Measurements from ENCODE around the gene TMEM108.

Gene TMEM108

DNA sequence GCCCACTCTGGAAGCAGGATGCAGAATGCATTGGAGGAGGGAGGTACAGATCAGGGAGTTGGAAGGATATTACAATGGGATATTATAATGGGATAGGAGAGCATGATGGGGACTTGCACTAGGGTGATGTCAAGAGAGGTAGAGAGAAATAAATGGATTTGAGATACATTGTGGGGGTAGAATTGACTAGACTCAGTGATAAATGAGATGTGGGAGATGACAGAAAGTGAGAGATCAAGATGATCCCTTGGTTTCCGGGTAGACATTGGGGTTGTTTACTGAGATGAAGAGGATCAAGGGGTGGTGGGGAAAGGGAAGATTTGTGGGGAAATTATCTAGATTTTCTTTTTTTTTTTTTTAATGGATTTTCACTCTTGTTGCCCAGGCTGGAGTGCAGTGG lies 404.3 kb downstream of the TMEM108 start:
- Histone ChIP-seq H3K36me3 (ENCODE audit: control insufficient read depth, insufficient read depth, low read length) (no peaks in the 10 kb centered on the region), H3K4me3 (replicated peaks; ENCODE audit: low read depth, low read length) (no peak overlapping the region), H3K27me3 (replicated peaks; ENCODE audit: control insufficient read depth, insufficient read depth, low read length) (no peaks in the 10 kb centered on the region)
- TF ChIP-seq, protein P1, sequence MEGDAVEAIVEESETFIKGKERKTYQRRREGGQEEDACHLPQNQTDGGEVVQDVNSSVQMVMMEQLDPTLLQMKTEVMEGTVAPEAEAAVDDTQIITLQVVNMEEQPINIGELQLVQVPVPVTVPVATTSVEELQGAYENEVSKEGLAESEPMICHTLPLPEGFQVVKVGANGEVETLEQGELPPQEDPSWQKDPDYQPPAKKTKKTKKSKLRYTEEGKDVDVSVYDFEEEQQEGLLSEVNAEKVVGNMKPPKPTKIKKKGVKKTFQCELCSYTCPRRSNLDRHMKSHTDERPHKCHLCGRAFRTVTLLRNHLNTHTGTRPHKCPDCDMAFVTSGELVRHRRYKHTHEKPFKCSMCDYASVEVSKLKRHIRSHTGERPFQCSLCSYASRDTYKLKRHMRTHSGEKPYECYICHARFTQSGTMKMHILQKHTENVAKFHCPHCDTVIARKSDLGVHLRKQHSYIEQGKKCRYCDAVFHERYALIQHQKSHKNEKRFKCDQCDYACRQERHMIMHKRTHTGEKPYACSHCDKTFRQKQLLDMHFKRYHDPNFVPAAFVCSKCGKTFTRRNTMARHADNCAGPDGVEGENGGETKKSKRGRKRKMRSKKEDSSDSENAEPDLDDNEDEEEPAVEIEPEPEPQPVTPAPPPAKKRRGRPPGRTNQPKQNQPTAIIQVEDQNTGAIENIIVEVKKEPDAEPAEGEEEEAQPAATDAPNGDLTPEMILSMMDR (IDR thresholded peaks at IDR 0.05; ENCODE audit: insufficient read depth, low read length, poor library complexity, severe bottlenecking) = no peak
- DNase-seq (ENCODE audit: extremely low read depth, insufficient read length) = no peak

DNA sequence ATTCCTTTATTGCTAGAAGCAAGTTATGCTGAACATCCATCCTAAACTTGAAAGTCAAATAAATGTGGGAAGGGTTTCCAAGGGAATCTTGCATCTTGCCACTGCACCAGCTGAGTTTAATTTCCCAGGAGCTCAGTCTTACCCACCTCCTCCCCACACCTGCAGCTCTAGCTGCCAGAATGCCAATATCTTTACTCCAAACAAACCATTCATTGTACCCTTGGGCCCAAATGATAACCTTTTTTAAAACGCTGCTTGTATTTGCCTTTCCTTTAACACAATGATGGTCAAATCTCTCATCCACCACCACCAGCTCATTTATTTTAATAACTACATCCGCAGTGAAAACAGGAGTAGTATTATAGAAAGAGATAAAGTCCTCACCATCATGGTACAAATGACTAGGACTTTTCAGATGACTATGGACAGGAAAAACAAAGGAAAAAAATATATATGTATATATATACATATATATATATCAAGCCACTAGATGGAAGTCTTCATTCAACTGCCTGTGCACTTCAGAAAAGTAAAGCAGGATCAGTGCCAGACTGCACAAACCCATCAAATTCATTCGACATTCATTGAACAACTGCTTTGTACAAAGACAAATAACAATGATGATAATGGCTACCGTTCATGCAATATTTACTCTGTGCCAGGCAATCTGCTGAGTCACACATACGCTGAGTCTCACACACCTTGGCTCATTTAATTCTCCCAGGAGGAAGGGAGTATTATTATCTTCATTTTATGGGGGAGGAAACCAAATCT lies 405.6 kb downstream of the TMEM108 start:
- TF ChIP-seq, protein P1 (IDR thresholded peaks at IDR 0.05; ENCODE audit: insufficient read depth, low read length, poor library complexity, severe bottlenecking) = no peak
- no peaks in the 10 kb centered on the region for H3K27me3 ChIP-seq (replicated peaks; ENCODE audit: control insufficient read depth, insufficient read depth, low read length)
- DNase-seq (ENCODE audit: extremely low read depth, insufficient read length) = no peak
- no peak overlapping the region for H3K4me3 ChIP-seq (replicated peaks; ENCODE audit: low read depth, low read length)
- no peaks in the 10 kb centered on the region for H3K36me3 ChIP-seq (ENCODE audit: control insufficient read depth, insufficient read depth, low read length)

DNA sequence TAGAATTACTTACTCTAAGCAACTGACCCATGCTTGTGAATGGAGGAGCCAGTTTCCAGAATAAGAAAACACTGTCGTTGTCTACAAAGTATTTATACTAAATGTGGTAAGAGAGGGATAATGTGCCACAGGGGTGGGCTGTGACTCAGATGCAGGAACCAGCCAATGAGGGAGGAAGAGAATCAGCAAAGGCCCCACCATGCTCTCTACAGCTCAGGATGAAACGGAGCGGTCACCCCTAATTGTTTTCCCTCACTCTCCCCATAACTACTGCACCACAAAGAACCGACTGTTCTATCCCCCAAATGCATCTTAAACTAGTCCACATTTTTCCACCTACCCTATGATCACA lies 406.2 kb downstream of the TMEM108 start:
- H3K4me3 ChIP-seq (replicated peaks; ENCODE audit: low read depth, low read length) = no peak overlapping the region
- H3K27me3 ChIP-seq (replicated peaks; ENCODE audit: control insufficient read depth, insufficient read depth, low read length) = no peaks in the 10 kb centered on the region
- no peak for DNase-seq (ENCODE audit: extremely low read depth, insufficient read length)
- no peaks in the 10 kb centered on the region for H3K36me3 ChIP-seq (ENCODE audit: control insufficient read depth, insufficient read depth, low read length)
- TF ChIP-seq, protein P1 (IDR thresholded peaks at IDR 0.05; ENCODE audit: insufficient read depth, low read length, poor library complexity, severe bottlenecking) = no peak

DNA sequence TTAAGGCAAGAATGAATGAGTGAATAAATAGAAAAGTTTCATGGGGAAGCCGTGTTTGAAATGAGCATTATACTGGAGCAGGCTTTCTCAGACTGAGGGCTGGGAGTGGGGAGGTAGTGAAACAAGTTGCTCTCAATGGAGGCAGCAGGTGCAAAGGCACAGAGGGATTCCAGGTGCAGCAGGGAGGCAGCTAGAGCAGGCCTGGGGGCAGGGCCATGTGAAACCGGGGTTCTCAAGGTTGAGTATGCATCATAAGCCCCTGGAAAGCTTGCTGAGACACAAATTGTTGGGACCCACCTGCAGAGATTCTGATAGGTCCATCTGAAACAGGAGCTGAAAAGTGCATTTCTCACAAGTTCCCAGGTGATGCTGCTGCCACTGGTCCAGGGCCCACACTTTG lies 406.9 kb downstream of the TMEM108 start:
- DNase-seq (ENCODE audit: extremely low read depth, insufficient read length) = peak; percentile 61
- TF ChIP-seq, protein P1 (IDR thresholded peaks at IDR 0.05; ENCODE audit: insufficient read depth, low read length, poor library complexity, severe bottlenecking) = no peak
- Histone ChIP-seq H3K36me3 (ENCODE audit: control insufficient read depth, insufficient read depth, low read length) (no peaks in the 10 kb centered on the region), H3K27me3 (replicated peaks; ENCODE audit: control insufficient read depth, insufficient read depth, low read length) (no peaks in the 10 kb centered on the region), H3K4me3 (replicated peaks; ENCODE audit: low read depth, low read length) (no peak overlapping the region)

All from GM06990 (cell line).